Measurements from ENCODE around the gene ZMYM5. TPM values are rescaled to one million over a fixed set of nuclear protein-coding genes. Genes with fewer than 3 reads are reported as not detected.

The ZMYM5 gene
- 10.6 and 12.6 TPM in 2 replicates for total RNA-seq (2014; rRNA removed; shearing (Covaris generic))

GRCh38 chr13:19863323-19864023 lies at the start of gene ZMYM5:
Gene ZMYM5 (minus strand): TSS chr13:19863649. CDS start chr13:19852180, 11,469 bp downstream.

DNA sequence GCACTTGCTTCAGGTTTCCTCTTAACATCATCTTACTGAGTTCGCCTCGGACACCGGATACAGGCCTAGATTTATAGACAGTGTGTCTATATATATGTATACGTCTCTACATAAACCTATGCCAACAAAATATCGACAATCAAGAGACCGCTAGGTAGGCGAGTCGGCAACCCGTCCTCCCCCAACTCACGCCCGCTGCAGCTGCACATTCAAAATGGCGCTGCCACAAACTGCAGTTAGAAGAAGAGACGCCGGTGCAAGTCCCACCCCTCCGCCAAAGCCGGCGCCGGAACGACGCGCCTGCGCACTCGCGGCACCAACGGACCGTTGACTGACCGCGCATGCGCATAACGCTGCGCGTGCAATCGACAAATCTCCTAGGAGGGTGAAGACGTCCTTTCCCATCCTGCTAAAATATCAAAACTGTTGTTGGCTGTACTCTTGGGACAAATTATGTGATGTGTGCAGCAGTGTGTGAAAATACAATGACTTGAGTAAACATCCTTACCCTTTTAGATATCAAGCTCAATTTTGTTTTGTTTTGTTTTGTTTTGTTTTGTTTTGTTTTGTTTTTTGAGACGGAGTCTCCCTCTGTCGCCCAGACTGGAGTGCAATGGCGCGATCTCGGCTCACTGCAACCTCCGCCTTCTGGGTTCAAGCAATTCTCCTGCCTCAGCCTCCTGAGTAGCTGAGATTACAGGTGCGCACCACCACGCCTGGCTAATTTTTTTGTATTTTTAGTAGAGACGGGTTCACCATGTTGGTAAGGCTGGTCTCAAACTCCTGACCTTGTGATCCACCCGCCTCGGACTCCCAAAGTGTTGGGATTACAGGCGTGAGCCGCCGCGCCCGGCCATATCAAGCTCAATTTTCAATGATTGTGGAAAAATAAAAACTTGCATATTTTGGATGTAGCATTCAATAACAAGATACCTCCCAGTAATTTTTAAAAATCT lies 80.4 kb downstream of the ZMYM5 start, which contains the start of gene PSPC1:
Gene PSPC1 (minus strand): TSS at position 219 of the 956 bp plus-strand sequence. CDS start 188 bp downstream, at position 31.

Other genes starting within 250 kb of the ZMYM5 start
- 16.4 and 20.3 TPM in 2 replicates for gene MPHOSPH8, start 230.0 kb downstream of the ZMYM5 start, total RNA-seq (2014; rRNA removed; shearing (Covaris generic))
- 85.6 and 90.9 TPM in 2 replicates for gene PSPC1, start 80.7 kb downstream of the ZMYM5 start, total RNA-seq (2014; rRNA removed; shearing (Covaris generic))
- gene ZMYM2, start 95.1 kb upstream of the ZMYM5 start, total RNA-seq (2014; rRNA removed; shearing (Covaris generic)), result 25.1 and 34.1 TPM in 2 replicates

Data from A375 (cell line).